ENCODE measurements around the gene SRGAP1.

SRGAP1 gene

DNA sequence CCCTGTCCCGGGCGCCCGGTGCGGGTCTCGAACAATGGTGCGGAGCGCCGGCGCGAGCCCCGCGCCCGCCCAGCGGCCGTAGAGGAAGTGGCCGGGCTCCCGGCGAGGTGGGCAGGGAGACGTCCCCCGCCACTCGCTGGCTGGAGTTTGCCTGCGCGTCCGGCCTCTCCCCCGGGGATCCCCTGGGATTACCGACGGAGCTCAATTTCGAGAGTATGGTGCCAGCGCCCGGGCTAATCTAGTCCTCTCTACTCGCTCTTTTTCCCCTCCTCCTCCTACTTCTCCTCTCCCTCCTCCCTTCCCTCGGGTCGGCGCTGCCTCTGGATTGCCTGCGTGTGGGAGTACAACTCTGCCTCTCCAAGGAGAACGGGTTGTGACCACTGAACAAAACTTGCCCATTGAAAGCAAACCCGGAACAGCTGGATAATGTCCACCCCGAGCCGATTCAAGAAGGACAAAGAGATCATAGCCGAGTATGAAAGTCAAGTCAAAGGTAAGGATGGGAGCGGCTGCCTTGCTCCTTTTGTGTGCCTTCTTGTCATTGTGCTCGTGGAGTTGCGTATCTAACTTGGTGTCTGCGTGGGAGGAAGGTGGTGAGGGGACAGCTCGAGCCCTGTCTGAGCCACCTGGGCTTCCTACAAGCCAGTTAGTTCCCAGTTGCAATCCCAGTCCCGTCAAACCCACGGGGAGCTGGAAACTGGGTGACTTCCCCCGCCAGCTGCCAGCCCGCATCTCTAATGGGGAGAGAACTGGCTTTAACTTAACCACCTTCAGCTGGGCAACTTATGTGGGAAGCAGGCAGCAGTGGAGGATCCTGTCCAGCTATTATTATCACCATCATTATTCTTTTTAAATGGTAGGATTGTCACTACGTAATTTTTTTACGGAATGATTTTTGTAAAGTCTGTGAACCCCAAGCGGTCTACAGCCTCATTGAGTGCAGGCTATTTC, at the start of gene SRGAP1:
Gene SRGAP1 (plus strand): TSS at position 310 of the 951 bp plus-strand sequence. CDS start 117 bp downstream, at position 427.
- no peak for DNase-seq (ENCODE audit: low read depth in 2 of 2)

DNA sequence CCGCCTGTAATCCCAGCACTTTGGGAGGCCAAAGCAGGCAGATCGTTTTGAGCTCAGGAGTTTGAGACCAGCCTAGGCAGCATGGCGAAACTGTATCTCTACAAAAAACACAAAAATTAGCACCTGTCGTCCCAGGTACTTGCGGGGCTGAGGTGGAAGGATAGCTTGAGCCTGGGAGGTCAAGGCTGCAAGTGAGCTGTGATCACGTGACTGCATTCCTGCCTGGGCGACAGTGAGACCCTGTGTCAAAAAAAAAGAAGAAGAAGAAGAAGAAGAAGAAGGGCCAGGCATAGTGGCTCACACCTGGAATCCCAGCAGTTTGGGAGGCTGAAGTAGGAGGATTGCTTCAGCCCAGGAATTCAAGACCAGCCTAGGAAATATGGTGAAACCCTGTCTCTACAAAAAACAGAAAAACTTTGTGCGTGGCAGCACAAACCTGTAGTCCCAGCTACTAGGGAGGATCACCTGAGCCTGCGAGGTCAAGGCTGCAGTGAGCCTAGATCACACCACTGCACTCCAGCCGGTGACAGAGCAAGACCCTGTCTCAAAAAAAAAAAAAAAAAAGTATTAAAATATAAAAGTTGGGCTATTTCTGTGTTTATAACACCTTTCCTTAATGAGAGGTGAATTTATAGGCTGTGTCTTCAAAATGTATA, 49.3 kb upstream of the SRGAP1 start:
- DNase-seq (ENCODE audit: low read depth in 2 of 2), result no peak

DNA sequence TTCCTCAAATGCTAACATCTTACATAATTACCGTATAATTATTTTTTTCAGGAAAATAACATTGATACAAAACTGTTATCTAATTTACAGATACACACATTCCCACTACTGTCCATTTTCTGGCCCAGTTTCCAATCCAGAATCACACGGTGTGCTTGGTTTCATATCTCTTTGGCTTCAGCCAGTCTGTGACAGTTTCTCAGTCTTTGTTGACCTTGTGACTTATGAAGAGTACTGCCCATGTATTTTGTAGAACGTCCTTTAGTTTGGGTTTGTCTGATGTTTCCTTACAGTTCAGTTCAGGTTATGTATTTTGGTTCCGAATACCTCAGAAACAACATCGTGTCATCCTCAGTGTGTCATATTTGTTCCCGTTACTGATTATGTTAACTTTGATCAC, 48.6 kb upstream of the SRGAP1 start:
- DNase-seq (ENCODE audit: low read depth in 2 of 2), result no peak

- no peak for DNase-seq (ENCODE audit: low read depth in 2 of 2)
Observed at GRCh38 chr12:63802012-63802608, 42.4 kb upstream of the SRGAP1 start.

GRCh38 chr12:63804746-63805145, 39.8 kb upstream of the SRGAP1 start:
- no peak for DNase-seq (ENCODE audit: low read depth in 2 of 2)

GRCh38 chr12:63805704-63806672, 38.5 kb upstream of the SRGAP1 start:
- DNase-seq (ENCODE audit: low read depth in 2 of 2), result no peak

- DNase-seq (ENCODE audit: low read depth in 2 of 2), result no peak
Observed at GRCh38 chr12:63808631-63809030, 35.9 kb upstream of the SRGAP1 start.

GRCh38 chr12:63809566-63809965, 34.9 kb upstream of the SRGAP1 start:
- no peak for DNase-seq (ENCODE audit: low read depth in 2 of 2)

DNA sequence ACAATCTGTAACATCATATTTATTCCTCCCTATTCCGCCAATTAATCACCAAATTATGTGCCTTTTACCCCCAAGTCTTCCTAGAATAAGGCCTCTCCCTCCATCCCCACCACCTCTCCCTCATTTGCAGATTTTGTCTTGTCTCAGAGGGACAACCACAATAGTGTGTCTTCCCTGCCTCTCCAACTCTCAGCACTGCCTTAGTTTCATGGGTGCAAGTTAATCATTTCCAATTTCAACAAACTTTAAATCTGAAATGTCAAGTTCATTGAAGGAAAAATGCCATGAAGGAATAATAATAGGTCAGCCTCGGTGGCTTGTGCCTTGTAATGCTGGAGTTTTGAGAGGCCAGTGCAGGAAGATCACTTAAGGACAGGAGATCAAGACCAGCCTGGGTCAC, 33.2 kb upstream of the SRGAP1 start:
- no peak for DNase-seq (ENCODE audit: low read depth in 2 of 2)

- no peak for DNase-seq (ENCODE audit: low read depth in 2 of 2)
Observed at GRCh38 chr12:63811755-63812154, 32.7 kb upstream of the SRGAP1 start.

DNA sequence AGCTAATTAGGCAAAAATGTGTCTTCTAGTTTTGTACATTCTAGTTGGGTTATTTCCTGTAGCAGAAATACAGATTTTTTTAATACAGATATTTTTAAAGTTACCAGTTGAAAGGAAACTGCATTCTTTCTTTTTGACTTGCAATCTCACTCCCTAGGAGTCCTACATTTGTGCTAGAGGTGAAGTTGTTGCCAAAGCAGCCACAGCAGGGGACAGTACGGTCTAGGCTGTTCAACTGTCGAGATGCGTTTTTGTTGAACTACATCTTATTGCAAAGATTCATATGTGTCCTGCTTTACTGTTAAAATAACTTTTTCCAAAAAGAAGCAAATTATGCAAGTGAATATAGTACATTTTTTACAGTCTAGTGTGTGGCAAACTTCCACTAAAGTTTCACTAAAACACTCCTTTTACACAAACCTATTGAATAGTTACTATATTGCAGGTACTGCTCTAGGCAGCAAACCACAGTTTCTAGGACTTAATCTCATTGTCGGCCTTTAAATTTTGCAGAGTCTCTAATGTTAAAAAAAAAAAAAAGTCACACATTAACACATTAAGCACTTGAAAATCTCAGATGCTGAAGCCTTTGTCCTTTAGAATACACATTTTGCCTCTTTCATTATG, 30.2 kb upstream of the SRGAP1 start:
- DNase-seq (ENCODE audit: low read depth in 2 of 2), result no peak

GRCh38 chr12:63815482-63815852, 29.0 kb upstream of the SRGAP1 start:
- no peak for DNase-seq (ENCODE audit: low read depth in 2 of 2)

DNA sequence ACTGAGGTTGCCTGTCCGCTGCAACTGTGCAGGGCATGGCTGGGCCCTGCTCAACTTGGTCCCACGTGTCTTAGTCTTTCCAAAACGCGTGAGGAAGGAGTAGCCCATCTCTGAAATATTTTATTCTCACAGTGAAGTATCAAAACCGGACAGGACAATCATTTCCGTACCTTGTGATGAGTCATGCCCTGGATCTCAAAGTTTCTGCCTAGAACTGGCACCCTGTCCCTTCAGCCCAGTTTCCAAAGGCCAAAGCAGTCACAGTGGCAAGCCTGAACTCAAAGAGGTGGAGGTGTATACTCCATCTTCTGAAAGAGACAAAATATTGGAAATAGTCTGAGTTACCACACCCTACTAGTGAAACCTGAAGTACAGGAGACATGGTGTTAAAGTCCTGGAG, 28.5 kb upstream of the SRGAP1 start:
- no peak for DNase-seq (ENCODE audit: low read depth in 2 of 2)

DNA sequence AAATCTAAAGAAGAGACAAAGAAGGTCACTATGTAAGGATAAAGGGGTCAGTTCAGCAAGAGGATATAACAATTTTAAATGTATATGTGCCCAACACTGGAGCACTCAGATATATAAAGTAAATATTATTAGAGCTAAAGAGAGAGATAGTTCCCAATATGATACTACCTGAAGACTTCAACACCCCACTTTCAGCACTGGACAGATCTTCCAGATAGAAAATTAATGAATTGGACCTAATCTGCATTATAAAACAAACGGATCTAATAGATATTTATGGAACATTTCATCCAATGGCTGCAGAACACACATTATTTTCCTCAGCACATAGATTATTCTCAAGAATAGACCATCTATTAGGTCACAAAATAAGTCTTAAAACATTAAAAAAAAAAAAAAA, 24.1 kb upstream of the SRGAP1 start:
- no peak for DNase-seq (ENCODE audit: low read depth in 2 of 2)

- DNase-seq (ENCODE audit: low read depth in 2 of 2), result no peak
Observed at GRCh38 chr12:63821781-63822251, 22.7 kb upstream of the SRGAP1 start.

DNA sequence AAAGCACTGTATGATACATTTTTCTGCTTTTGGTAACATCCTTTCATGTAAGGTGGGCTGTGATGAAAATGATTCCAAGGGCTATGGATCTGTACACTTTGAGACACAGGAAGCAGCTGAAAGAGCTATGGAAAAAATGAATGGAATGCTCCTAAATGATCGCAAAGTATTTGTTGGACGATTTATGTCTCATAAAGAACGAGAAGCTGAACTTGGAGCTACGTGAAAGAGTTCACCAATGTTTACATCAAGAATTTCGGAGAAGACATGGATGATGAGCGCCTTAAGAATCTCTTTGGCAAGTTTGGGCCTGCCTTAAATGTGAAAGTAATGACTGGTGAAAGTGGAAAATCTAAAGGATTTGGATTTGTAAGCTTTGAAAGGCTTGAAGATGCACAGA, 22.1 kb upstream of the SRGAP1 start:
- no peak for DNase-seq (ENCODE audit: low read depth in 2 of 2)

- DNase-seq (ENCODE audit: low read depth in 2 of 2), result no peak
Observed at GRCh38 chr12:63823040-63823439, 21.5 kb upstream of the SRGAP1 start.

- DNase-seq (ENCODE audit: low read depth in 2 of 2), result no peak
Observed at GRCh38 chr12:63826006-63826585, 18.4 kb upstream of the SRGAP1 start.

DNA sequence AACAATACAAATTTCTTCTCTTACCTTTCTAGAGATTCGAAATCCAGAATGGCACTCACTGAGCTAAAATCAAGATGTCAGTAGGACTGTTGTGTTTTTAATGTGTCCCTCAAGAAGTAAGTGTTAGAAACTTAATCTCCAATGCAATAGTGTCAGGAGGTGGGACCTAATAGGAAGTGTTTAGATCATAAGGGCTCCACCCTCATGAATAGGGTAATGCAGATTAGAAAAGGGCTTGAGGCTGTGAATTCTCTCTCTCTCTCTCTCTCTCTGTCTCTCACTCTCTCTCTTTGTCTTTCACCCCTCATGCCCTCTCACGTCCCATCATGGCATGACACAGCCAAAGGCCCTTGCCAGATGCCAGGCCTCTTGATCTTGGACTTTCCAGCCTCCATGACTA, 15.6 kb upstream of the SRGAP1 start:
- DNase-seq (ENCODE audit: low read depth in 2 of 2), result no peak

- DNase-seq (ENCODE audit: low read depth in 2 of 2), result no peak
Observed at GRCh38 chr12:63836046-63836445, 8.5 kb upstream of the SRGAP1 start.

- DNase-seq (ENCODE audit: low read depth in 2 of 2), result no peak
Observed at GRCh38 chr12:63836936-63837335, 7.6 kb upstream of the SRGAP1 start.

Data from stimulated activated CD8-positive, alpha-beta memory T cell treated with anti-CD3 and anti-CD28 coated beads, Interleukin-2, amount 100 ng/mL, for 1 hour (primary cell).